Fibroblast of lung (primary cell): ENCODE measurements around the gene USP46. TPM values are rescaled to one million over a fixed set of nuclear protein-coding genes. Genes with fewer than 3 reads are reported as not detected.

ENCODE experiments used
- DNase-seq, 2 donors: peaks; one replicate each; pipeline versions ENCODE4 v3.0.0 to v3.0.0-alpha.2; 2010; ENCODE audit warnings: low read depth in 2 of 2
- H2AFZ ChIP-seq: 2 replicates; pipeline ENCODE4 v1.5.1; 2012; ENCODE audit warnings: low read length, control low read depth, inconsistent platforms
- H3K27ac ChIP-seq: 2 replicates; pipeline ENCODE4 v1.5.1; 2011; ENCODE audit warnings: low read length, control low read depth; ENCODE audit not compliant: insufficient read depth
- H3K27me3 ChIP-seq: 2 replicates; pipeline ENCODE4 v1.5.1; 2011; ENCODE audit warnings: mild to moderate bottlenecking, low read length; ENCODE audit not compliant: control insufficient read depth, insufficient read depth
- H3K36me3 ChIP-seq: 2 replicates; pipeline ENCODE4 v1.5.1; 2011; ENCODE audit warnings: low read length; ENCODE audit not compliant: control insufficient read depth, insufficient read depth
- H3K4me1 ChIP-seq: 2 replicates; pipeline ENCODE4 v1.5.1; 2011; ENCODE audit warnings: low read length; ENCODE audit not compliant: control insufficient read depth, insufficient read depth; ENCODE audit errors: extremely low read depth
- H3K4me2 ChIP-seq: 2 replicates; pipeline ENCODE4 v1.5.1; 2011; ENCODE audit warnings: low read length, control low read depth; ENCODE audit not compliant: insufficient read depth; ENCODE audit errors: extremely low read depth
- H3K4me3 ChIP-seq, 4 experiments: fragments of 200-600 bp in 1 of 4; sonication (generic) in 1 of 4; replicated peaks in 1 of 4; 2 replicates each; pipeline ENCODE4 v1.5.1; 2011 to 2016; ENCODE audit warnings: low read length in 4 of 4, low read depth in 3 of 4, mild to moderate bottlenecking in 3 of 4, control low read depth in 2 of 4, inconsistent platforms in 1 of 4, mixed read lengths in 1 of 4; ENCODE audit not compliant: insufficient read depth in 1 of 4; ENCODE audit errors: control extremely low read depth in 1 of 4
- H3K79me2 ChIP-seq: 2 replicates; pipeline ENCODE4 v1.5.1; 2012; ENCODE audit warnings: mild to moderate bottlenecking, low read length, inconsistent platforms; ENCODE audit not compliant: control insufficient read depth, insufficient read depth
- H3K9ac ChIP-seq: 2 replicates; pipeline ENCODE4 v1.5.1; 2011; ENCODE audit warnings: mild to moderate bottlenecking, low read length, control low read depth; ENCODE audit not compliant: insufficient read depth
- H3K9me3 ChIP-seq: 2 replicates; pipeline ENCODE4 v1.5.1; 2012; ENCODE audit warnings: low read depth, low read length; ENCODE audit not compliant: control insufficient read depth, insufficient read depth
- H4K20me1 ChIP-seq: 2 replicates; pipeline ENCODE4 v1.5.1; 2011; ENCODE audit warnings: low read length; ENCODE audit not compliant: control insufficient read depth, insufficient read depth; ENCODE audit errors: extremely low read depth
- EZH2 ChIP-seq: IDR thresholded peaks from 2 replicates; pipeline ENCODE4 v1.5.1; 2012; ENCODE audit warnings: low read length, control low read depth, mild to moderate bottlenecking; ENCODE audit errors: missing control alignments
- polyA plus RNA-seq, 2 donors: library from polyadenylated mRNA; depleted of rRNA in 1 of 2; stranded (reverse) in 1 of 2; unstranded in 1 of 2; fragments of >200 nt; gene quantifications; 2 replicates each; pipeline ENCODE4 v1.2.1, GENCODE V29; 2011 to 2012; ENCODE audit warnings: missing spikeins in 1 of 2
- total RNA-seq: library from RNA; depleted of rRNA; stranded (reverse); fragments of >200 nt; gene quantifications from 2 replicates; pipeline ENCODE4 v1.2.1, GENCODE V29; 2014
- TF ChIP-seq, protein P1 (sequence below), 2 donors: IDR thresholded peaks in 1 of 2; conservative IDR thresholded peaks in 1 of 2; 1 replicate in 1 of 2; 2 replicates in 1 of 2; pipeline ENCODE4 v1.5.1; 2011 to 2012; ENCODE audit warnings: low read length in 2 of 2, control low read depth in 1 of 2, inconsistent platforms in 1 of 2, low read depth in 1 of 2, mild to moderate bottlenecking in 1 of 2

Gene USP46
- total and polyA plus RNA-seq, 2 donors (not counting 1 experiment from before 2014, with no cell fraction given) = 14.4 to 21.8 TPM

DNA sequence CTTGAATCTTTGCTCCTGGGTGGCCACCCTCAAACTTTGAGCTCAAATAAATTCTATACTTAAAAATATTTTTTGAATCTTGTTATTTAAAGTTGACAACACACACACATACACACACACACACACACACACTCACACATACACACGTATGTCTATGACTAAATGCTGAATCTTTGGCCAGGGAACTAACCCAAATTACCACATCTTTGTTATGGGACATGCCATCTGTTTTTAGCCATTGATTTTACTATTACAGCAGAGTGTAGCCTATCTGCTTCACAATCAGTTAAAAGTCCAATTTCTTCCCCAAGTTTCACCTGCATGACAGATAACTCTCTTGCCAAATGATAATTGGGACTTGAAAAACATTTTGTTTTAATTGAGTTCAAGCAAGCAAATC lies 45.0 kb upstream of the USP46 start:
- H3K9ac ChIP-seq = no peak overlapping the region
- no peak overlapping the region for H3K4me3 ChIP-seq
- H3K27me3 ChIP-seq = no peaks in the 10 kb centered on the region
- no peak overlapping the region for H2AFZ ChIP-seq
- DNase-seq = peak in 1 of 2 donors; percentile 28
- no peak overlapping the region for H3K27ac ChIP-seq
- no peak for TF ChIP-seq EZH2
- TF ChIP-seq, protein P1, sequence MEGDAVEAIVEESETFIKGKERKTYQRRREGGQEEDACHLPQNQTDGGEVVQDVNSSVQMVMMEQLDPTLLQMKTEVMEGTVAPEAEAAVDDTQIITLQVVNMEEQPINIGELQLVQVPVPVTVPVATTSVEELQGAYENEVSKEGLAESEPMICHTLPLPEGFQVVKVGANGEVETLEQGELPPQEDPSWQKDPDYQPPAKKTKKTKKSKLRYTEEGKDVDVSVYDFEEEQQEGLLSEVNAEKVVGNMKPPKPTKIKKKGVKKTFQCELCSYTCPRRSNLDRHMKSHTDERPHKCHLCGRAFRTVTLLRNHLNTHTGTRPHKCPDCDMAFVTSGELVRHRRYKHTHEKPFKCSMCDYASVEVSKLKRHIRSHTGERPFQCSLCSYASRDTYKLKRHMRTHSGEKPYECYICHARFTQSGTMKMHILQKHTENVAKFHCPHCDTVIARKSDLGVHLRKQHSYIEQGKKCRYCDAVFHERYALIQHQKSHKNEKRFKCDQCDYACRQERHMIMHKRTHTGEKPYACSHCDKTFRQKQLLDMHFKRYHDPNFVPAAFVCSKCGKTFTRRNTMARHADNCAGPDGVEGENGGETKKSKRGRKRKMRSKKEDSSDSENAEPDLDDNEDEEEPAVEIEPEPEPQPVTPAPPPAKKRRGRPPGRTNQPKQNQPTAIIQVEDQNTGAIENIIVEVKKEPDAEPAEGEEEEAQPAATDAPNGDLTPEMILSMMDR (conservative IDR thresholded peaks at IDR 0.05 in 1 of 2, IDR thresholded peaks at IDR 0.05 in 1 of 2; ENCODE audit: low read depth in 1 of 2, low read length in 2 of 2) = no peak
- no peaks in the 10 kb centered on the region for H3K4me1 ChIP-seq
- no peaks in the 10 kb centered on the region for H4K20me1 ChIP-seq
- no peaks in the 10 kb centered on the region for H3K36me3 ChIP-seq
- no peak overlapping the region for H3K4me2 ChIP-seq
- no peaks in the 10 kb centered on the region for H3K79me2 ChIP-seq
- no peaks in the 10 kb centered on the region for H3K9me3 ChIP-seq

DNA sequence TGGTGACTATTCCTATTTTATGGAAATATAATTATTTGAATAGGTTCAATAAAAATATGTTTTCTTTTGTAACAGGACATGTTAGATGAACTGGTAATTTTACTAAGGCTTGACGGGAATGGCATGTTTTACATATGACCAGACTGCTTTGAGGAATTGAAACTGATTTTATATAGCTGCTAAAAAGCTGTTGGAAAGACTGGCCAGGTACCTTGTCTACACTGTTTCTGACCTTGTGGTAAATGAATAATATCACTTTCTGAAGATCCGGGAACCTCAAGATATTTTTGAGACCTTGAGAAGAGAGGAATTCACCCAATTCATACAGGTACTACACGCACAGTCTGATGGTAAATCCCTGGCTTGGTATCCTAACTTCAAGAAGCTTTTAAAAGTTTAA lies 42.1 kb upstream of the USP46 start:
- no peak overlapping the region for H3K27ac ChIP-seq
- no peaks in the 10 kb centered on the region for H4K20me1 ChIP-seq
- no peaks in the 10 kb centered on the region for H3K27me3 ChIP-seq
- no peaks in the 10 kb centered on the region for H3K9me3 ChIP-seq
- no peaks in the 10 kb centered on the region for H3K79me2 ChIP-seq
- H3K9ac ChIP-seq = no peak overlapping the region
- TF ChIP-seq, protein P1 (conservative IDR thresholded peaks at IDR 0.05 in 1 of 2, IDR thresholded peaks at IDR 0.05 in 1 of 2; ENCODE audit: low read depth in 1 of 2, low read length in 2 of 2) = no peak
- TF ChIP-seq EZH2 = no peak
- no peaks in the 10 kb centered on the region for H3K36me3 ChIP-seq
- H3K4me1 ChIP-seq = no peaks in the 10 kb centered on the region
- H3K4me2 ChIP-seq = no peak overlapping the region
- H2AFZ ChIP-seq = no peak overlapping the region
- no peak overlapping the region for H3K4me3 ChIP-seq
- no peak for DNase-seq

- no peak overlapping the region for H3K9ac ChIP-seq
- H3K27ac ChIP-seq = no peak overlapping the region
- DNase-seq = no peak
- no peak overlapping the region for H2AFZ ChIP-seq
- no peaks in the 10 kb centered on the region for H3K27me3 ChIP-seq
- TF ChIP-seq, protein P1 (conservative IDR thresholded peaks at IDR 0.05 in 1 of 2, IDR thresholded peaks at IDR 0.05 in 1 of 2; ENCODE audit: low read depth in 1 of 2, low read length in 2 of 2) = no peak
- TF ChIP-seq EZH2 = no peak
- no peaks in the 10 kb centered on the region for H3K36me3 ChIP-seq
- H3K4me1 ChIP-seq = no peaks in the 10 kb centered on the region
- H3K4me3 ChIP-seq = no peak overlapping the region
- no peak overlapping the region for H3K4me2 ChIP-seq
- H3K9me3 ChIP-seq = no peaks in the 10 kb centered on the region
- no peaks in the 10 kb centered on the region for H4K20me1 ChIP-seq
- H3K79me2 ChIP-seq = no peaks in the 10 kb centered on the region
These were observed 35.8 kb upstream of the USP46 start for GRCh38 chr4:52694936-52695335.
